WTC11 (cell line): ENCODE data around the gene CEP78.

Source experiments
- ATF3 ChIP-seq: sonication (generic); formaldehyde crosslinking; conservative IDR thresholded peaks from 2 replicates; pipeline ENCODE4 v1.8.1; 2022; ENCODE audit warnings: mild to moderate bottlenecking, missing genetic modification reagents
- CREB1 ChIP-seq: sonication (generic); formaldehyde crosslinking; IDR thresholded peaks from 2 replicates; pipeline ENCODE4 v1.8.0; 2023; ENCODE audit warnings: mild to moderate bottlenecking, missing genetic modification reagents
- CTCF ChIP-seq: fragments of 200-600 bp; IDR thresholded peaks from 2 replicates; pipeline ENCODE4 v1.8.0; 2022; ENCODE audit warnings: antibody characterized with exemption
- FOXK1 ChIP-seq: sonication (generic); formaldehyde crosslinking; IDR thresholded peaks from 2 replicates; pipeline ENCODE4 v1.8.0; 2022; ENCODE audit warnings: mild to moderate bottlenecking, moderate library complexity, missing genetic modification reagents
- MXD4 ChIP-seq: fragments of 250-450 bp; sonication (Bioruptor Pico); IDR thresholded peaks from 2 replicates; pipeline ENCODE4 v1.8.0; 2021; ENCODE audit warnings: mild to moderate bottlenecking, moderate library complexity, borderline replicate concordance
- MYBL2 ChIP-seq: sonication (generic); formaldehyde crosslinking; IDR thresholded peaks from 2 replicates; pipeline ENCODE4 v1.8.1; 2023; ENCODE audit warnings: mild to moderate bottlenecking, moderate library complexity, missing genetic modification reagents
- NFYB ChIP-seq: sonication (generic); formaldehyde crosslinking; conservative IDR thresholded peaks from 2 replicates; pipeline ENCODE4 v1.8.0; 2022; ENCODE audit warnings: low read depth, missing genetic modification reagents
- PREB ChIP-seq: sonication (generic); formaldehyde crosslinking; IDR thresholded peaks from 2 replicates; pipeline ENCODE4 v1.8.1; 2022; ENCODE audit warnings: mild to moderate bottlenecking, missing genetic modification reagents, moderate library complexity, borderline replicate concordance
- TEAD1 ChIP-seq: sonication (generic); formaldehyde crosslinking; IDR thresholded peaks from 2 replicates; pipeline ENCODE4 v1.8.0; 2022; ENCODE audit warnings: mild to moderate bottlenecking, missing genetic modification reagents
- ZNF219 ChIP-seq: sonication (generic); formaldehyde crosslinking; IDR thresholded peaks from 2 replicates; pipeline ENCODE4 v1.8.0; 2023; ENCODE audit warnings: missing genetic modification reagents, mild to moderate bottlenecking, borderline replicate concordance
- ZNF232 ChIP-seq: sonication (generic); formaldehyde crosslinking; IDR thresholded peaks from 2 replicates; pipeline ENCODE4 v1.8.0; 2022; ENCODE audit warnings: mild to moderate bottlenecking, missing genetic modification reagents
- TF ChIP-seq, protein P1 (sequence below): sonication (generic); formaldehyde crosslinking; IDR thresholded peaks from 2 replicates; pipeline ENCODE4 v1.8.0; 2022; ENCODE audit warnings: mild to moderate bottlenecking, missing genetic modification reagents
- TF ChIP-seq, protein P2 (sequence below): sonication (generic); formaldehyde crosslinking; IDR thresholded peaks from 2 replicates; pipeline ENCODE4 v1.8.1; 2022; ENCODE audit warnings: missing genetic modification reagents, borderline replicate concordance

DNA sequence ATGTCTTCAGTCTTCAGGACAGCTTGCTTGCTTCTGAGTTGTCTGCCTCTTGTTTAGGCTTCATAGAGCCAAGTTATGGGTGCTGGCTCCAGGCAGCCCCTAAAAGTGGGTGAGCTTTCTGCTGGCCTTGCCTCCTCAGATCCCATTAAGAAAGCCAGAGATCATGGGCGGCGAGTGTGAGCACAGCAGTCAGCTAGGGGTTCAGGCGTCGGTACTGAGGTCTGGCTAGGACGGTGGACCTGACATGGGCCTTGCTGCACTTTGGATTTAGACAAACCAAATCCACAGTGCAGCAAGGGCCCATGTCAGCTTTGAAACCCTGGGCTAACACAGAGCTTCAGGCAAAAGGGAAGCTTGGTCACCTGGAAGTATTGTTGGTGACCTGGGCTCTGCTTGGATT, 78.7 kb downstream of the CEP78 start:
- TF ChIP-seq CTCF (no peak), NFYB (CRISPR knock-in tag) (no peak), CREB1 (CRISPR knock-in tag) (no peak), FOXK1 (no peak), PREB (CRISPR knock-in tag) (no peak), ZNF232 (CRISPR knock-in tag) (no peak), MYBL2 (no peak), MXD4 (no peak), ATF3 (CRISPR knock-in tag) (no peak), ZNF219 (no peak), TEAD1 (CRISPR knock-in tag) (no peak)
- TF ChIP-seq, protein P1, sequence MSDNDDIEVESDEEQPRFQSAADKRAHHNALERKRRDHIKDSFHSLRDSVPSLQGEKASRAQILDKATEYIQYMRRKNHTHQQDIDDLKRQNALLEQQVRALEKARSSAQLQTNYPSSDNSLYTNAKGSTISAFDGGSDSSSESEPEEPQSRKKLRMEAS (CRISPR knock-in tag): no peak
- TF ChIP-seq, protein P2, sequence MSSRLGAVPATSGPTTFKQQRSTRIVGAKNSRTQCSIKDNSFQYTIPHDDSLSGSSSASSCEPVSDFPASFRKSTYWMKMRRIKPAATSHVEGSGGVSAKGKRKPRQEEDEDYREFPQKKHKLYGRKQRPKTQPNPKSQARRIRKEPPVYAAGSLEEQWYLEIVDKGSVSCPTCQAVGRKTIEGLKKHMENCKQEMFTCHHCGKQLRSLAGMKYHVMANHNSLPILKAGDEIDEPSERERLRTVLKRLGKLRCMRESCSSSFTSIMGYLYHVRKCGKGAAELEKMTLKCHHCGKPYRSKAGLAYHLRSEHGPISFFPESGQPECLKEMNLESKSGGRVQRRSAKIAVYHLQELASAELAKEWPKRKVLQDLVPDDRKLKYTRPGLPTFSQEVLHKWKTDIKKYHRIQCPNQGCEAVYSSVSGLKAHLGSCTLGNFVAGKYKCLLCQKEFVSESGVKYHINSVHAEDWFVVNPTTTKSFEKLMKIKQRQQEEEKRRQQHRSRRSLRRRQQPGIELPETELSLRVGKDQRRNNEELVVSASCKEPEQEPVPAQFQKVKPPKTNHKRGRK: no peak
